ENCODE data around the gene FLT1.

- TF ChIP-seq TAF1 (IDR thresholded peaks at IDR 0.05; ENCODE audit: borderline replicate concordance, insufficient read depth, low read length) (no peak), POLR2AphosphoS5 (IDR thresholded peaks at IDR 0.05; ENCODE audit: low read depth, low read length) (no peak)
Measured at GRCh38 chr13:28485996-28486543, 8.9 kb downstream of the FLT1 start.
